Erythroblast (primary cell): ENCODE measurements around the gene SPATS2.

Experiments
- DNase-seq, 2 experiments: peaks; one replicate each; lab custom pipeline; 2025; lab: John Stamatoyannopoulos, UW
- GATA1 ChIP-seq: IDR thresholded peaks from 2 replicates; pipeline ENCODE4 v1.6.1; 2011; ENCODE audit warnings: low read depth, mild to moderate bottlenecking, control low read depth, low read length, moderate library complexity
- POLR2A ChIP-seq: IDR thresholded peaks from 2 replicates; pipeline ENCODE4 v1.6.1; 2011; ENCODE audit warnings: mild to moderate bottlenecking, low read length

Gene SPATS2

GRCh38 chr12:49540229-49541139 is 173.2 kb downstream of the SPATS2 start:
- DNase-seq = no peak
- no peak for TF ChIP-seq POLR2A
- no peak for TF ChIP-seq GATA1

GRCh38 chr12:49541140-49541861 is 174.0 kb downstream of the SPATS2 start:
- DNase-seq = no peak
- TF ChIP-seq POLR2A = no peak
- TF ChIP-seq GATA1 = no peak

DNA sequence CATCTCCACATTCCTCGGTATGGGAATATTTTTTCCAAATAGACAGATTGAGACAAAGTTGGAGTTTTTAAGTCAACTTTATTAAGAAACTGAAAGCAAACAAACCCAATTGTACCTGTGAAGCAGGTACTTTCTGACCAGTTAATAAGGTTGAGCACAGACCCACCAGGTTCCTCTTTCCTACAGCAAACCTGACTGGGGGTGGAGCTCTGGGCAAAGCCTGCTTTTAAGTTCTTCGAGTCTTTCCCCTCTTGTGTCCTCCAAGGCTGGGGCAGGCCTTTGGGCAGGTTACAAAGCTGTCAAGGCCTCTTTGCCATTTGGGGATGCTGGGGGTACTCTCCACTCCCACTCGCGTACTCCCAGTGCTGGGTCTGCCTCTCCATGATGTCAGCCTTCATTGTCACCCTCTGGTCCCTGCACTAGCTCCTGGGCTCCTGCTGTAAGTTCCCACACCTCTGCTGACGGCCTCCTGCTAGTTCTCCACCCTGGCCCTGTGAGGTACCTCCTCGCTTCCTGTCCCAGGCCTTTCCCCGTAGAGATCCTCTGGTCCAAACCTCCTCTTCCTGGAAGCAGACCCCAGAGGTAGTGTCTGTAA is 174.7 kb downstream of the SPATS2 start:
- DNase-seq = no peak
- TF ChIP-seq POLR2A = no peak
- TF ChIP-seq GATA1 = no peak

DNA sequence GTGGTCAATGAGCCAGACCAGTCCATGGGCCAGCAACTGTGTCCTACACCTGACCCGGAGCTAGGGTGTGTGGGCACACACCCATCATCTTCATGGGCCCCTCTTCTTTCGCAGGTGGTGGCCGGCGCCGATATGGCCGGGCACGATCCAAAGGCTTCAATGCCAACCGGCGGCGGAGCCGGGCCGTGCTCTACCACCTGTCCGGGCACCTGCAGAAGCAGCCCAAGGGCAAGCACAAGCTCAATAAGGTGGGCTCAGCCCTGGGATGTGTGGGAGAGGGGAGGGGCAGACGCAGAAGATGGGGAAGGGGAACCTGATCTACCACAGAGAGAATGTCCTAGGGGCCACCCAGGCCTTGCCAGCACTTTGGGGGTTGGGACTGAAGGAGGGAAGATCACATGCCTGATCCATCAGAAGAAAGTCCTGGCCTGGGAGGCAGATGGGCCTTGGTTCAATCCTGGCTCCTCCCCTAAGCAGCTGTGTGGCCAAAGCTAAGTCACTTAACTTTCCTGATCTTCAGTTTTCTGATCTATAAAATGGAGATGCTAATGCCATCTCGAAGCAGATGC is 175.4 kb downstream of the SPATS2 start:
- TF ChIP-seq GATA1 (no peak), POLR2A (no peak)
- DNase-seq = no peak

DNA sequence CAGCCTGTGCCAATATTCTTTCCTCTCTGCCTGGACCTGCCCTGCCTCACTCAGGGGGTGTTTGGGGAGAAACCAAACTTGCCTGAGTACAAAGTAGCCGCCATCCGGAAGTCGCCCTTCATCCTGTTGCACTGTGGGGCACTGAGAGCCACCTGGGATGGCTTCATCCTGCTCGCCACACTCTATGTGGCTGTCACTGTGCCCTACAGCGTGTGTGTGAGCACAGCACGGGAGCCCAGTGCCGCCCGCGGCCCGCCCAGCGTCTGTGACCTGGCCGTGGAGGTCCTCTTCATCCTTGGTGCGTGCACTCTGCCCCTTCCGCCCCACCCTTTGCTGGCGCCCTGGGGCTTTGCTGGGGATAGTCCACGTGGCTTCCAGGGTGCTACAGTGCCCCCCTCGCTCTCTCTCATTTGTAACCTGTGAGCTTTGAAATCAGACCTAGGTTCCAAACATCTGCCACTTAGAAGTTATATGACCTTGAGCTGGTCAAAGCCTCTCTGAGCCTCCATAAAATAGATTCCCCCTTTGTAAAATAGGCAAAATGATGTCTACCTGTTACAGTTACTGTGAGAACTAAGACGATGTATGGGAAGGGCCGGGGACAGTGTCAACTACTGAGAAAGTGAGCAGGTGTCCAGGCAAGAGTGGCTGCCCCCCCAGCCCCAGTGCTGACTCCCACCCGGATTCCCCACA is 176.1 kb downstream of the SPATS2 start:
- TF ChIP-seq GATA1 (no peak), POLR2A (no peak)
- no peak for DNase-seq

- TF ChIP-seq POLR2A (no peak), GATA1 (no peak)
- DNase-seq = no peak
These were observed 176.9 kb downstream of the SPATS2 start for GRCh38 chr12:49543914-49544815.

DNA sequence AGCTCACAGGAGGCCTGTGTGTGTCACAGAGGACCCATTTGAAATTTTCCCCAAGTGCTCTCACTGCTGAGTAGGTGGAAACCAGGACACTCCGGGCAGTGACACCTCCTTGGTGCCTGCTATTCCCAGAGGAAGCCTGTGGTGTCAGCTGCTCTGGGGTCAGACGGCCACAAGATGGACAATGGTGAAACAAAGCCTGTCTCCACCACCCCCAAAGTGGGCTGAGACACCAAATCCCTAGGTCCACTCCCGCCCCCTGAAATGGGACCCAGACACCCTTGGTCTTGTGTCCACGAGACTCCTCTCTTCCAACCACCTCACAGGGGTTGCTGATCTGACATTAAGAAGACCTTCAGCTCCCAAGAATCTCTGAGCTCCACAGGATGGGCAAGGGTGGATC is 178.6 kb downstream of the SPATS2 start:
- DNase-seq = no peak
- no peak for TF ChIP-seq POLR2A
- no peak for TF ChIP-seq GATA1

DNA sequence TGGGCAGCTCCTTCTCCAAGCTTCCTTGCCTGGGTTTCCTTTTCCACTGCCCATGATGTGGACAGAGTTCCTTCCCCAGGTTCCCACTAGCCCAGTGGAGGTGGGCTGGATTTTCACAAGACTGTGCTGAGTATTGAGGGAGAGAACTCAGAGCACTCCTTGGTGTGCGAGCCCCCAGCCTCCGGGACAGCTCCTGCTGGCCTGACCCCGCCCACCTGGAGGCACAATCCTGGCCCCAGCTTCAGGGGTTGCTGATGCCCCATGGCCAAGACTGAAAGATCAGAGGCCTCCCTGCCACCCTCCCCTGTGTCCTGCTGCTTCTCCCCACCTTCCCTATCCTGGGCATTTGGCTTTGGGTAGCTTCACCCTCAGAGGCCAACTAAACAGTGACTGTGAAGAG is 179.2 kb downstream of the SPATS2 start:
- TF ChIP-seq POLR2A (no peak), GATA1 (no peak)
- DNase-seq = no peak

DNA sequence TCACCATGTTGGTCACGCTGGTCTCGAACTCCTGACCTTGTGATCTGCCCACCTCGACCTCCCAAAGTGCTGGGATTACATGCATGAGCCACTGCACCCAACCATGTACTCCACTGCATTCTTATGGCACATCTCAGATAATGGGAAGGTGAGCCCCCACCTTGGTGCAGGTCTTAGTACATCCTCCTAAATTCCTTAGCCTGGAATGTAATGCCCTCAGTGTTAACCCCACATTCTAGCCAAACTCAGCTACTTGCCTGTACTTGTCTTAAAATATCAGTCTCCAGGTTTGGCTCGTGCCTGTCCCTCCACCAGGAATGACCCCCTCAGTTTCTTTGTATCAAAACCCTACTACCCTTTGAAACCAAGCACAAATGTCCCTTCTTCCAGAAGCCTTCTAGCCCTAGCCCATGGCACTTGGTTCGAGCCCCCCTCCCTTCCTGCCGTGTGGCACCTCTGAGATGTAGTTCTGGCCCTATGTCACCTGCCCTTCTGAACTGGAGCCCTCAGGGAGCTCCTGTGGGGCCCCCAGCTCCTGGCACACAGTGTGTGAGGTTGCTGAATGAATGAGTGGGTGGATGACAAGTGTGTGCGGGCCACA is 179.9 kb downstream of the SPATS2 start:
- DNase-seq = no peak

GRCh38 chr12:49548481-49548821 is 181.2 kb downstream of the SPATS2 start:
- TF ChIP-seq GATA1 (no peak), POLR2A (no peak)
- DNase-seq = no peak

More for the DNA sequence above, 179.9 kb downstream of the SPATS2 start:
- TF ChIP-seq POLR2A (no peak), GATA1 (no peak)

GRCh38 chr12:49548822-49549648 is 181.8 kb downstream of the SPATS2 start:
- TF ChIP-seq POLR2A (no peak), GATA1 (no peak)
- peak in 1 of 2 experiments; percentile 19 for DNase-seq
